SU-DHL-6 (cell line): ENCODE results near the gene CAPN14.

Source experiments
- EZH2phosphoT487 ChIP-seq: fragments of 200-600 bp; sonication (generic), shearing (Covaris generic); conservative IDR thresholded peaks from 2 replicates; pipeline ENCODE4 v1.6.1; 2018; ENCODE audit warnings: mild to moderate bottlenecking, antibody characterized with exemption, low read length, moderate library complexity, mixed read lengths
- TF ChIP-seq, protein P1 (sequence below): fragments of 200-600 bp; sonication (generic); IDR thresholded peaks from one replicate; pipeline ENCODE4 v1.5.1; 2017; ENCODE audit warnings: antibody characterized with exemption, mild to moderate bottlenecking, low read length, moderate library complexity; ENCODE audit not compliant: insufficient read depth, poor library complexity, severe bottlenecking

GRCh38 chr2:31260870-31261269, 43.6 kb upstream of the CAPN14 start:
- TF ChIP-seq, protein P1, sequence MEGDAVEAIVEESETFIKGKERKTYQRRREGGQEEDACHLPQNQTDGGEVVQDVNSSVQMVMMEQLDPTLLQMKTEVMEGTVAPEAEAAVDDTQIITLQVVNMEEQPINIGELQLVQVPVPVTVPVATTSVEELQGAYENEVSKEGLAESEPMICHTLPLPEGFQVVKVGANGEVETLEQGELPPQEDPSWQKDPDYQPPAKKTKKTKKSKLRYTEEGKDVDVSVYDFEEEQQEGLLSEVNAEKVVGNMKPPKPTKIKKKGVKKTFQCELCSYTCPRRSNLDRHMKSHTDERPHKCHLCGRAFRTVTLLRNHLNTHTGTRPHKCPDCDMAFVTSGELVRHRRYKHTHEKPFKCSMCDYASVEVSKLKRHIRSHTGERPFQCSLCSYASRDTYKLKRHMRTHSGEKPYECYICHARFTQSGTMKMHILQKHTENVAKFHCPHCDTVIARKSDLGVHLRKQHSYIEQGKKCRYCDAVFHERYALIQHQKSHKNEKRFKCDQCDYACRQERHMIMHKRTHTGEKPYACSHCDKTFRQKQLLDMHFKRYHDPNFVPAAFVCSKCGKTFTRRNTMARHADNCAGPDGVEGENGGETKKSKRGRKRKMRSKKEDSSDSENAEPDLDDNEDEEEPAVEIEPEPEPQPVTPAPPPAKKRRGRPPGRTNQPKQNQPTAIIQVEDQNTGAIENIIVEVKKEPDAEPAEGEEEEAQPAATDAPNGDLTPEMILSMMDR: no peak
- no peak for TF ChIP-seq EZH2phosphoT487
